A549 (cell line): Measurements from ENCODE around the gene PDE4D. TPM values are rescaled to one million over a fixed set of nuclear protein-coding genes. Genes with fewer than 3 reads are reported as not detected.

Source experiments
- ATAC-seq, 2 experiments: fragments of 200-7000 bp in 1 of 2; fragments of >200 bp in 1 of 2; cut with Nextera tagmentation in 1 of 2; cut with Tn5 transposase in 1 of 2; 3 replicates each; pipeline versions ENCODE4 v1.8.0 to v1.9.1; 2018 to 2020; ENCODE audit warnings: mild to moderate bottlenecking in 1 of 2, moderate library complexity in 1 of 2
- CTCF ChIA-PET: fragments of 300-600 bp; sonication (Branson Sonifier 250); formaldehyde crosslinking; extraction: SDS; loops from one replicate; lab custom pipeline; 2021; ENCODE audit warnings: antibody characterized with exemption, inconsistent platforms; lab: Yijun Ruan, JAX
- POLR2A ChIA-PET: fragments of 350-600 bp; formaldehyde crosslinking; extraction: SDS; loops from one replicate; lab custom pipeline; 2021; ENCODE audit warnings: antibody characterized with exemption, inconsistent platforms; lab: Yijun Ruan, JAX
- DNase-seq, 2 experiments: peaks; one replicate each; pipeline versions ENCODE4 v3.0.0 to v3.0.0-alpha.2; 2011 to 2016; ENCODE audit warnings: low read depth in 1 of 2, low spot score in 1 of 2
- FAIRE-seq: peaks from 2 replicates; lab custom pipeline; 2011; peaks lifted over from hg19 to GRCh38; lab: Jason Lieb, UNC
- H3K27ac ChIP-seq, 2 experiments: fragments of >200 bp; sonication (Bioruptor Twin); formaldehyde crosslinking; 3 replicates each; pipeline ENCODE4 v1.5.1; 2016 to 2017
- H3K4me1 ChIP-seq: fragments of >200 bp; sonication (Bioruptor Twin); formaldehyde crosslinking; 3 replicates; pipeline ENCODE4 v1.6.1; 2016
- H3K4me2 ChIP-seq: fragments of >200 bp; sonication (Bioruptor Twin); formaldehyde crosslinking; 3 replicates; pipeline ENCODE4 v1.6.1; 2016
- H3K4me3 ChIP-seq: fragments of >200 bp; sonication (Bioruptor Twin); formaldehyde crosslinking; 3 replicates; pipeline ENCODE4 v1.5.1; 2016
- H3K9me3 ChIP-seq: fragments of >200 bp; sonication (Bioruptor Twin); formaldehyde crosslinking; 3 replicates; pipeline ENCODE4 v1.6.1; 2016
- BHLHE40 ChIP-seq: IDR thresholded peaks from 2 replicates; pipeline ENCODE4 v1.6.1; 2012; ENCODE audit warnings: low read depth, low read length, inconsistent platforms
- CBX2 ChIP-seq: fragments of 200-600 bp; sonication (generic); IDR thresholded peaks from 2 replicates; pipeline ENCODE4 v1.6.1; 2016; ENCODE audit warnings: low read depth, mild to moderate bottlenecking, borderline replicate concordance
- CBX8 ChIP-seq: fragments of 200-600 bp; sonication (generic); IDR thresholded peaks from 2 replicates; pipeline ENCODE4 v1.6.1; 2016
- EHMT2 ChIP-seq: fragments of 200-600 bp; sonication (generic); IDR thresholded peaks from 2 replicates; pipeline ENCODE4 v1.6.1; 2016; ENCODE audit warnings: antibody characterized with exemption, low read depth, mild to moderate bottlenecking, moderate library complexity
- FOSL2 ChIP-seq, 2 experiments: fragments of 450-650 bp in 1 of 2; fragments of >200 bp in 1 of 2; sonication (Bioruptor Twin) in 1 of 2; formaldehyde crosslinking; IDR thresholded peaks; 2 replicates each; pipeline versions ENCODE4 v1.5.0 to v1.6.1; 2016 to 2020; ENCODE audit warnings: mild to moderate bottlenecking in 1 of 2, moderate library complexity in 1 of 2
- FOXS1 ChIP-seq: fragments of 250-450 bp; sonication (Bioruptor Pico); IDR thresholded peaks from 2 replicates; pipeline ENCODE4 v1.5.0; 2020; ENCODE audit warnings: mild to moderate bottlenecking, moderate library complexity
- GATA3 ChIP-seq: IDR thresholded peaks from 2 replicates; pipeline ENCODE4 v1.6.1; 2012; ENCODE audit warnings: borderline replicate concordance
- HDAC2 ChIP-seq: fragments of 200-600 bp; sonication (generic); IDR thresholded peaks from 2 replicates; pipeline ENCODE4 v1.6.1; 2016
- HEYL ChIP-seq: fragments of 250-450 bp; sonication (Bioruptor Pico); IDR thresholded peaks from 2 replicates; pipeline ENCODE4 v1.8.0; 2021; ENCODE audit warnings: mild to moderate bottlenecking, moderate library complexity
- JUN ChIP-seq, 2 experiments: fragments of >200 bp; sonication (Bioruptor Twin); formaldehyde crosslinking; IDR thresholded peaks; 2 replicates in 1 of 2; 3 replicates in 1 of 2; pipeline ENCODE4 v1.6.1; 2016 to 2017
- JUNB ChIP-seq: fragments of >200 bp; sonication (Bioruptor Twin); formaldehyde crosslinking; IDR thresholded peaks from 2 replicates; pipeline ENCODE4 v1.6.1; 2016
- KDM1A ChIP-seq: fragments of 200-600 bp; sonication (generic); IDR thresholded peaks from 2 replicates; pipeline ENCODE4 v1.6.1; 2016; ENCODE audit warnings: low read depth, mild to moderate bottlenecking
- KDM5A ChIP-seq: fragments of 200-600 bp; sonication (generic); IDR thresholded peaks from 2 replicates; pipeline ENCODE4 v1.6.1; 2016; ENCODE audit warnings: antibody characterized with exemption, mild to moderate bottlenecking
- MAFK ChIP-seq: fragments of 450-650 bp; IDR thresholded peaks from 2 replicates; pipeline ENCODE4 v1.6.1; 2014; ENCODE audit not compliant: partially characterized antibody
- MAZ ChIP-seq: fragments of 150-350 bp; IDR thresholded peaks from 2 replicates; pipeline ENCODE4 v1.6.1; 2014; ENCODE audit warnings: antibody characterized with exemption, low read depth, low read length, borderline replicate concordance
- MYC ChIP-seq: IDR thresholded peaks from 2 replicates; pipeline ENCODE4 v1.6.1; 2012; ENCODE audit warnings: mild to moderate bottlenecking, inconsistent platforms, low read length, improper control_type of control experiment, borderline replicate concordance
- NFE2L2 ChIP-seq: fragments of 150-350 bp; conservative IDR thresholded peaks from 2 replicates; pipeline ENCODE4 v1.6.1; 2014; ENCODE audit warnings: low read length
- PHF8 ChIP-seq: fragments of 200-600 bp; sonication (generic); IDR thresholded peaks from 2 replicates; pipeline ENCODE4 v1.6.1; 2016; ENCODE audit warnings: low read depth, mild to moderate bottlenecking, antibody characterized with exemption, moderate library complexity, borderline replicate concordance
- POLR2AphosphoS2 ChIP-seq: conservative IDR thresholded peaks from 2 replicates; pipeline ENCODE4 v1.6.1; 2012; ENCODE audit warnings: low read length, improper control_type of control experiment, inconsistent platforms
- RAD21 ChIP-seq, 2 experiments: fragments of >200 bp in 1 of 2; sonication (Bioruptor Twin) in 1 of 2; formaldehyde crosslinking in 1 of 2; IDR thresholded peaks in 1 of 2; conservative IDR thresholded peaks in 1 of 2; 2 replicates in 1 of 2; 3 replicates in 1 of 2; pipeline ENCODE4 v1.6.1; 2012 to 2018; ENCODE audit warnings: inconsistent platforms in 1 of 2
- RARB ChIP-seq: fragments of 250-450 bp; sonication (Bioruptor Pico); IDR thresholded peaks from 2 replicates; pipeline ENCODE4 v1.8.0; 2021; ENCODE audit warnings: mild to moderate bottlenecking, moderate library complexity
- RCOR1 ChIP-seq: fragments of 150-350 bp; IDR thresholded peaks from 2 replicates; pipeline ENCODE4 v1.6.1; 2014; ENCODE audit warnings: antibody characterized with exemption, low read length, low read depth
- RFX5 ChIP-seq: fragments of 450-650 bp; IDR thresholded peaks from 2 replicates; pipeline ENCODE4 v1.7.1; 2014; ENCODE audit warnings: antibody characterized with exemption, mild to moderate bottlenecking, moderate library complexity
- RNF2 ChIP-seq: fragments of 200-600 bp; sonication (generic); IDR thresholded peaks from 2 replicates; pipeline ENCODE4 v1.6.1; 2016; ENCODE audit warnings: low read depth, mild to moderate bottlenecking, antibody characterized with exemption, moderate library complexity, borderline replicate concordance
- SREBF2 ChIP-seq: fragments of 450-650 bp; IDR thresholded peaks from 2 replicates; pipeline ENCODE4 v1.6.1; 2014; ENCODE audit warnings: mild to moderate bottlenecking, moderate library complexity
- TFCP2L1 ChIP-seq: fragments of 250-450 bp; sonication (Bioruptor Pico); IDR thresholded peaks from 2 replicates; pipeline ENCODE4 v1.5.0; 2021; ENCODE audit warnings: mild to moderate bottlenecking
- TP53 ChIP-seq: fragments of 250-450 bp; sonication (Bioruptor Pico); IDR thresholded peaks from 2 replicates; pipeline ENCODE4 v1.5.0; 2021; ENCODE audit warnings: mild to moderate bottlenecking, moderate library complexity
- ZNF302 ChIP-seq: fragments of 250-450 bp; sonication (Bioruptor Pico); IDR thresholded peaks from 2 replicates; pipeline ENCODE4 v1.9.0; 2021; ENCODE audit warnings: inconsistent platforms, mild to moderate bottlenecking, moderate library complexity
- ZSCAN20 ChIP-seq: fragments of 250-450 bp; sonication (Bioruptor Pico); IDR thresholded peaks from 2 replicates; pipeline ENCODE4 v1.8.0; 2022; ENCODE audit warnings: mild to moderate bottlenecking, moderate library complexity
- WGBS: methylation state at CpG from one replicate; pipeline ENCODE4 v1.1.6; 2017; ENCODE audit errors: missing lambda C conversion rate; 5-methylcytosine and 5-hydroxymethylcytosine counted together
- polyA plus RNA-seq, 4 experiments: library from polyadenylated mRNA; depleted of rRNA in 3 of 4; stranded (reverse); fragments of >200 nt; fragmentation: RNase III in 1 of 4; extraction: RNeasy Plus Mini Kit Qiagen cat#74134 plus additional on column Dnase treatment in 1 of 4; gene quantifications; 2 replicates in 3 of 4; 3 replicates in 1 of 4; pipeline ENCODE4 v1.2.3, GENCODE V29; 2011 to 2017
- TF ChIP-seq, protein P1 (sequence below): IDR thresholded peaks from 2 replicates; pipeline ENCODE4 v1.6.1; 2012
- TF ChIP-seq, protein P2 (sequence below): fragments of 250-450 bp; sonication (Bioruptor Pico); IDR thresholded peaks from 2 replicates; pipeline ENCODE4 v1.5.0; 2021; ENCODE audit warnings: mild to moderate bottlenecking, moderate library complexity, borderline replicate concordance
- TF ChIP-seq, protein P3 (sequence below): fragments of 200-600 bp; sonication (generic); IDR thresholded peaks from 2 replicates; pipeline ENCODE4 v1.6.1; 2016; ENCODE audit warnings: antibody characterized with exemption, mild to moderate bottlenecking, moderate library complexity
- TF ChIP-seq, protein P4 (sequence below): fragments of 250-450 bp; sonication (Bioruptor Pico); IDR thresholded peaks from 2 replicates; pipeline ENCODE4 v1.5.0; 2020; ENCODE audit warnings: low read depth, mild to moderate bottlenecking, moderate library complexity

Gene PDE4D
- polyA plus RNA-seq, 2 of the 4 experiments (the other 2 are of a cell fraction) = 74.0 to 213 TPM

DNA sequence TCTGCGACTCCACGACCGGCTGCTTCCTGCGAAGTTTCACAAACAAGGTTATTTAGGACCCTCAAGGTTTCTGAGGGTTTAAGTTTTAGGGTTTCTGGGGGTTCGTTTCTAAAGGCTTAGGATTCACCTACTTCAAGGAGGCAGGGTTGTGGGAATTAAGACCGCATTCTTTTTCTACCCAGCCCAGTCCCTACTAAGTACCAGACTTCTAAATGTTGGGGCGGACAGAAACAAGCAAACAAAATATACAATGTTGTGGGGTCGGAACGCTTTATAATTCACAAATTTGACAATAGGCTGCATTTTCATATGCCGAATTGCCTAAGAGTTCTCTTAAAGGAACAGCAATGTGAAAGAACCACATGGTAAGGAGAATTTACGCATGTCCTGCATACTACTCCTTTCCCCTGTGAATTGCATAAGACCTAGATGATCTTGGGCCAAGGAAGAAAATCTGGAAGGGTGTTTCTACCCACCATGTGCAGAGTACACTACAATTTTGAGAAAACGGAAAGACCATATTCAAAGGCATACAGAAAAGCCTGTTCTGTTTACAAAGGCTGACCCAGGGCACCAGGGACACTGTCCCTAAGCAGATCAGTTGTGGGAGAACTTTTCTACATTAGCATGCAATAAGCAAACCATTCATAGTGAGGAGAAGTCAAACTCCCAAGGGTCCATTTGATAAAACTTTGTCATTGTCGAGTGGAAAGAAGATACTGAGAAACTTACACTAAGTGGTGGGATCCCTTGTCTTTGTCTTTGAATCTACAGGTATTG lies 853.3 kb downstream of the PDE4D start:
- H3K4me3 ChIP-seq = peak overlapping the region; percentile 74
- ChIA-PET POLR2A (interaction anchor here (1.3 to 1.8 kb wide), 4 partner anchors 16 to 88 kb away, joined by 4 to 13 read pairs (median 10); no protein-coding TSS in a partner anchor), CTCF (interaction anchor here (0.7 to 3.0 kb wide), 5 partner anchors 8 to 134 kb away, joined by 3 to 8 read pairs (median 5); no protein-coding TSS in a partner anchor)
- DNase-seq (peak in 1 of 2 experiments; percentile 93), ATAC-seq (peak; percentile 33 to 44), FAIRE-seq (peak; percentile 99)
- WGBS = 2% methylated on average over 12 of the region's 13 CpGs
- no peaks in the 10 kb centered on the region for H3K9me3 ChIP-seq
- H3K27ac ChIP-seq = peak overlapping the region; percentile 95 to 99
- H3K4me2 ChIP-seq = peak overlapping the region; percentile 94
- H3K4me1 ChIP-seq = peaks cover 39% of the 10 kb centered on the region
- TF ChIP-seq RCOR1 = no peak
- TF ChIP-seq, protein P1, sequence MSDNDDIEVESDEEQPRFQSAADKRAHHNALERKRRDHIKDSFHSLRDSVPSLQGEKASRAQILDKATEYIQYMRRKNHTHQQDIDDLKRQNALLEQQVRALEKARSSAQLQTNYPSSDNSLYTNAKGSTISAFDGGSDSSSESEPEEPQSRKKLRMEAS = peak; percentile 82
- TF ChIP-seq MAZ = no peak
- TF ChIP-seq TFCP2L1 (CRISPR knock-in tag) = 0 out of 2 replicates have a peak, but pooled peaks have one; percentile 3
- TF ChIP-seq, protein P2, sequence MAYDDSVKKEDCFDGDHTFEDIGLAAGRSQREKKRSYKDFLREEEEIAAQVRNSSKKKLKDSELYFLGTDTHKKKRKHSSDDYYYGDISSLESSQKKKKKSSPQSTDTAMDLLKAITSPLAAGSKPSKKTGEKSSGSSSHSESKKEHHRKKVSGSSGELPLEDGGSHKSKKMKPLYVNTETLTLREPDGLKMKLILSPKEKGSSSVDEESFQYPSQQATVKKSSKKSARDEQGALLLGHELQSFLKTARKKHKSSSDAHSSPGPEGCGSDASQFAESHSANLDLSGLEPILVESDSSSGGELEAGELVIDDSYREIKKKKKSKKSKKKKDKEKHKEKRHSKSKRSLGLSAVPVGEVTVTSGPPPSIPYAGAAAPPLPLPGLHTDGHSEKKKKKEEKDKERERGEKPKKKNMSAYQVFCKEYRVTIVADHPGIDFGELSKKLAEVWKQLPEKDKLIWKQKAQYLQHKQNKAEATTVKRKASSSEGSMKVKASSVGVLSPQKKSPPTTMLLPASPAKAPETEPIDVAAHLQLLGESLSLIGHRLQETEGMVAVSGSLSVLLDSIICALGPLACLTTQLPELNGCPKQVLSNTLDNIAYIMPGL (CRISPR knock-in tag) = no peak
- TF ChIP-seq FOSL2 (IDR thresholded peaks at IDR 0.05) = no peak
- TF ChIP-seq FOSL2 (CRISPR knock-in tag; IDR thresholded peaks at IDR 0.05) = no peak
- peak; percentile 3 for TF ChIP-seq MAFK
- peak; percentile 82; the same call in 1 of the 2 replicates for TF ChIP-seq MYC
- no peak for TF ChIP-seq POLR2AphosphoS2
- no peak for TF ChIP-seq HDAC2
- TF ChIP-seq FOXS1 (CRISPR knock-in tag) = 0 out of 2 replicates have a peak, but pooled peaks have one; percentile 45
- no peak for TF ChIP-seq RNF2
- no peak for TF ChIP-seq BHLHE40
- TF ChIP-seq JUN (IDR thresholded peaks at IDR 0.05) = no peak; a peak in 1 of 5 replicates
- TF ChIP-seq CBX2 = no peak
- no peak for TF ChIP-seq EHMT2
- no peak for TF ChIP-seq PHF8
- TF ChIP-seq RFX5 = no peak
- TF ChIP-seq RAD21 (conservative IDR thresholded peaks at IDR 0.05 in 1 of 2, IDR thresholded peaks at IDR 0.05 in 1 of 2) = peak; percentile 15 to 27; a peak in 1 of 5 replicates
- no peak for TF ChIP-seq KDM5A
- TF ChIP-seq NFE2L2 = no peak
- TF ChIP-seq KDM1A = no peak
- TF ChIP-seq, protein P3, sequence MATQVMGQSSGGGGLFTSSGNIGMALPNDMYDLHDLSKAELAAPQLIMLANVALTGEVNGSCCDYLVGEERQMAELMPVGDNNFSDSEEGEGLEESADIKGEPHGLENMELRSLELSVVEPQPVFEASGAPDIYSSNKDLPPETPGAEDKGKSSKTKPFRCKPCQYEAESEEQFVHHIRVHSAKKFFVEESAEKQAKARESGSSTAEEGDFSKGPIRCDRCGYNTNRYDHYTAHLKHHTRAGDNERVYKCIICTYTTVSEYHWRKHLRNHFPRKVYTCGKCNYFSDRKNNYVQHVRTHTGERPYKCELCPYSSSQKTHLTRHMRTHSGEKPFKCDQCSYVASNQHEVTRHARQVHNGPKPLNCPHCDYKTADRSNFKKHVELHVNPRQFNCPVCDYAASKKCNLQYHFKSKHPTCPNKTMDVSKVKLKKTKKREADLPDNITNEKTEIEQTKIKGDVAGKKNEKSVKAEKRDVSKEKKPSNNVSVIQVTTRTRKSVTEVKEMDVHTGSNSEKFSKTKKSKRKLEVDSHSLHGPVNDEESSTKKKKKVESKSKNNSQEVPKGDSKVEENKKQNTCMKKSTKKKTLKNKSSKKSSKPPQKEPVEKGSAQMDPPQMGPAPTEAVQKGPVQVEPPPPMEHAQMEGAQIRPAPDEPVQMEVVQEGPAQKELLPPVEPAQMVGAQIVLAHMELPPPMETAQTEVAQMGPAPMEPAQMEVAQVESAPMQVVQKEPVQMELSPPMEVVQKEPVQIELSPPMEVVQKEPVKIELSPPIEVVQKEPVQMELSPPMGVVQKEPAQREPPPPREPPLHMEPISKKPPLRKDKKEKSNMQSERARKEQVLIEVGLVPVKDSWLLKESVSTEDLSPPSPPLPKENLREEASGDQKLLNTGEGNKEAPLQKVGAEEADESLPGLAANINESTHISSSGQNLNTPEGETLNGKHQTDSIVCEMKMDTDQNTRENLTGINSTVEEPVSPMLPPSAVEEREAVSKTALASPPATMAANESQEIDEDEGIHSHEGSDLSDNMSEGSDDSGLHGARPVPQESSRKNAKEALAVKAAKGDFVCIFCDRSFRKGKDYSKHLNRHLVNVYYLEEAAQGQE = no peak
- TF ChIP-seq ZSCAN20 (CRISPR knock-in tag) = peak; percentile 86
- no peak for TF ChIP-seq JUNB
- TF ChIP-seq SREBF2 = no peak
- TF ChIP-seq, protein P4, sequence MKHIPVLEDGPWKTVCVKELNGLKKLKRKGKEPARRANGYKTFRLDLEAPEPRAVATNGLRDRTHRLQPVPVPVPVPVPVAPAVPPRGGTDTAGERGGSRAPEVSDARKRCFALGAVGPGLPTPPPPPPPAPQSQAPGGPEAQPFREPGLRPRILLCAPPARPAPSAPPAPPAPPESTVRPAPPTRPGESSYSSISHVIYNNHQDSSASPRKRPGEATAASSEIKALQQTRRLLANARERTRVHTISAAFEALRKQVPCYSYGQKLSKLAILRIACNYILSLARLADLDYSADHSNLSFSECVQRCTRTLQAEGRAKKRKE (CRISPR knock-in tag) = no peak
- no peak for TF ChIP-seq CBX8
- TF ChIP-seq TP53 (CRISPR knock-in tag) = no peak
- no peak for TF ChIP-seq HEYL (CRISPR knock-in tag)
- TF ChIP-seq GATA3 = no peak
- TF ChIP-seq RARB (CRISPR knock-in tag) = 0 out of 2 replicates have a peak, but pooled peaks have one; percentile 37
- TF ChIP-seq ZNF302 (CRISPR knock-in tag) = peak; percentile 76; the same call in 1 of the 2 replicates
